CD4-positive, alpha-beta T cell treated with Interleukin-15 for 1 hour (primary cell): ENCODE data around the gene KCNMA1.

Experiments used
- DNase-seq: peaks from one replicate; pipeline ENCODE4 v3.0.0-alpha.2; 2020

KCNMA1 gene

GRCh38 chr10:77121829-77122228 is 515.8 kb downstream of the KCNMA1 start:
- DNase-seq: no peak

GRCh38 chr10:77120666-77121376 is 516.8 kb downstream of the KCNMA1 start:
- no peak for DNase-seq

- DNase-seq: no peak
Measured at GRCh38 chr10:77120012-77120411, 517.6 kb downstream of the KCNMA1 start.

GRCh38 chr10:77118603-77119282 is 518.9 kb downstream of the KCNMA1 start:
- DNase-seq: no peak

- DNase-seq: no peak
Measured at GRCh38 chr10:77117501-77117900, 520.1 kb downstream of the KCNMA1 start.

- DNase-seq: no peak
Measured at GRCh38 chr10:77116904-77117303, 520.7 kb downstream of the KCNMA1 start.

GRCh38 chr10:77114181-77114821 is 523.3 kb downstream of the KCNMA1 start:
- no peak for DNase-seq

- no peak for DNase-seq
Measured at GRCh38 chr10:77111611-77112550, 525.7 kb downstream of the KCNMA1 start.

- no peak for DNase-seq
Measured at GRCh38 chr10:77110757-77111156, 526.9 kb downstream of the KCNMA1 start.

GRCh38 chr10:77109351-77109994 is 528.1 kb downstream of the KCNMA1 start:
- DNase-seq: no peak

- DNase-seq: no peak
Measured at GRCh38 chr10:77106676-77107075, 530.9 kb downstream of the KCNMA1 start.

- no peak for DNase-seq
Measured at GRCh38 chr10:77105761-77106221, 531.8 kb downstream of the KCNMA1 start.

GRCh38 chr10:77104459-77104980 is 533.1 kb downstream of the KCNMA1 start:
- DNase-seq: no peak

- DNase-seq: no peak
Measured at GRCh38 chr10:77103213-77103612, 534.4 kb downstream of the KCNMA1 start.

- no peak for DNase-seq
Measured at GRCh38 chr10:77101341-77101740, 536.3 kb downstream of the KCNMA1 start.

GRCh38 chr10:77099136-77099535 is 538.5 kb downstream of the KCNMA1 start:
- no peak for DNase-seq

- DNase-seq: no peak
Measured at GRCh38 chr10:77097625-77098024, 540.0 kb downstream of the KCNMA1 start.

- DNase-seq: no peak
Measured at GRCh38 chr10:77093126-77093525, 544.5 kb downstream of the KCNMA1 start.

GRCh38 chr10:77091597-77092165 is 545.9 kb downstream of the KCNMA1 start:
- DNase-seq: no peak

GRCh38 chr10:77090381-77091356 is 546.9 kb downstream of the KCNMA1 start:
- DNase-seq: no peak
